ENCODE measurements around the gene NRBP1.
A peak's percentile ranks its signal among the peaks of the same experiment; 100 is the strongest.

Gene NRBP1

GRCh38 chr2:27409321-27410073, 18.9 kb upstream of the NRBP1 start, which contains the start of gene PPM1G (continued):
- 0 out of 2 replicates have a peak, but pooled peaks have one; percentile 21 for TF ChIP-seq ZSCAN4 (tag by site-specific recombination; IDR thresholded peaks at IDR 0.05)
- TF ChIP-seq ZNF324 (tag by site-specific recombination; IDR thresholded peaks at IDR 0.05) = peak; percentile 56; the same call in 1 of the 2 replicates
- no peak for TF ChIP-seq ZNF610 (tag by site-specific recombination; IDR thresholded peaks at IDR 0.05; ENCODE audit: borderline replicate concordance)
- no peak for TF ChIP-seq IKZF3 (tag by site-specific recombination; IDR thresholded peaks at IDR 0.05)
- TF ChIP-seq ZNF416 (tag by site-specific recombination; IDR thresholded peaks at IDR 0.05) = no peak
- peak; percentile 33; the same call in 1 of the 2 replicates for TF ChIP-seq ZXDB (tag by site-specific recombination; IDR thresholded peaks at IDR 0.05)
- no peak for TF ChIP-seq ZNF112 (tag by site-specific recombination; IDR thresholded peaks at IDR 0.05)
- peak; percentile 53; the same call in 1 of the 2 replicates for TF ChIP-seq ZNF561 (tag by site-specific recombination; IDR thresholded peaks at IDR 0.05; ENCODE audit: borderline replicate concordance)
- TF ChIP-seq ZNF843 (tag by site-specific recombination; IDR thresholded peaks at IDR 0.05) = peak; percentile 36; the same call in 1 of the 2 replicates
- TF ChIP-seq ZNF140 (tag by site-specific recombination; IDR thresholded peaks at IDR 0.05) = no peak
- no peak for TF ChIP-seq PRDM1 (tag by site-specific recombination; IDR thresholded peaks at IDR 0.05)
- TF ChIP-seq PBX3 (CRISPR knock-in tag; IDR thresholded peaks at IDR 0.05) = no peak; the same call in none of the 2 replicates
- TF ChIP-seq SP2 (tag by site-specific recombination; IDR thresholded peaks at IDR 0.05) = peak; percentile 89
- TF ChIP-seq PATZ1 (tag by site-specific recombination; IDR thresholded peaks at IDR 0.05) = peak; percentile 67
- TF ChIP-seq ZNF133 (tag by site-specific recombination; IDR thresholded peaks at IDR 0.05) = no peak
- 0 out of 2 replicates have a peak, but pooled peaks have one; percentile 23 for TF ChIP-seq ZSCAN30 (tag by site-specific recombination; IDR thresholded peaks at IDR 0.05)
- TF ChIP-seq ZFHX2 (tag by site-specific recombination; conservative IDR thresholded peaks at IDR 0.05) = 0 out of 2 replicates have a peak, but pooled peaks have one; percentile 5
- no peak for TF ChIP-seq ZNF423 (tag by site-specific recombination; IDR thresholded peaks at IDR 0.05)
- TF ChIP-seq ZNF660 (tag by site-specific recombination; IDR thresholded peaks at IDR 0.05) = peak; percentile 12; the same call in 1 of the 2 replicates
- TF ChIP-seq ZNF785 (tag by site-specific recombination; IDR thresholded peaks at IDR 0.05) = no peak

- ChIA-PET CTCF (no interaction called here), POLR2A (no interaction called here)
- Histone ChIP-seq H3K4me1 (ENCODE audit: control insufficient read depth, insufficient read depth, low read length) (peaks cover 5% of the 10 kb centered on the region; the same call in 1 of the 2 replicates), H3K36me3 (ENCODE audit: control insufficient read depth in 2 of 2, insufficient read depth in 1 of 2, low read length in 2 of 2) (peaks cover 0 to 2% of the 10 kb centered on the region in 2 experiments; a peak in 2 of 3 replicates), H3K4me3 (ENCODE audit: low read depth, low read length) (no peak overlapping the region), H3K9me3 (ENCODE audit: control insufficient read depth, insufficient read depth, low read depth, low read length) (no peaks in the 10 kb centered on the region), H3K27ac (ENCODE audit: extremely low read depth, low read depth, low read length) (no peak overlapping the region)
- TF ChIP-seq ZNF600 (tag by site-specific recombination; IDR thresholded peaks at IDR 0.05) (no peak), ELK4 (IDR thresholded peaks at IDR 0.05; ENCODE audit: borderline replicate concordance, low read depth, low read length) (no peak), YY1 (tag by site-specific recombination; IDR thresholded peaks at IDR 0.05) (no peak), KLF8 (tag by site-specific recombination; IDR thresholded peaks at IDR 0.05) (no peak), TCF7L2 (IDR thresholded peaks at IDR 0.05; ENCODE audit: borderline replicate concordance, low read depth, low read length) (no peak), AEBP2 (tag by site-specific recombination; IDR thresholded peaks at IDR 0.05; ENCODE audit: borderline replicate concordance) (no peak), ZNF133 (tag by site-specific recombination; IDR thresholded peaks at IDR 0.05) (no peak)
These were observed 15.8 kb upstream of the NRBP1 start for GRCh38 chr2:27412419-27413152.

All from HEK293 (cell line).